ENCODE measurements around the gene TANC1. TPM values are rescaled to one million over a fixed set of nuclear protein-coding genes. Genes with fewer than 3 reads are reported as not detected.

Gene TANC1
- total and polyA plus RNA-seq, 2 experiments from 2014 or later = 2.8 to 9.5 TPM

- Mint-ChIP-seq H3K36me3 (ENCODE audit: low read depth) (no peaks in the 10 kb centered on the region), H3K27ac (no peak overlapping the region), H3K9me3 (no peaks in the 10 kb centered on the region), H3K4me1 (peaks cover 11% of the 10 kb centered on the region), H3K27me3 (ENCODE audit: insufficient read depth, low read depth, poor library complexity) (no peaks in the 10 kb centered on the region), H3K4me3 (no peak overlapping the region)
- DNase-seq (ENCODE audit: low spot score) = no peak
- Histone ChIP-seq H3K4me3 (no peak overlapping the region), H3K27ac (ENCODE audit: low read depth) (no peak overlapping the region), H3F3A (replicated peaks; ENCODE audit: low read depth) (no peaks in the 10 kb centered on the region), H3K4me1 (ENCODE audit: insufficient read depth) (peaks cover 10% of the 10 kb centered on the region; the same call in 1 of the 2 replicates), H3K9me2 (ENCODE audit: insufficient read depth) (no peaks in the 10 kb centered on the region), H3K79me2 (replicated peaks; ENCODE audit: insufficient read depth) (no peaks in the 10 kb centered on the region), H3K36me3 (ENCODE audit: insufficient read depth) (no peaks in the 10 kb centered on the region), H4K20me1 (replicated peaks; ENCODE audit: insufficient read depth) (no peaks in the 10 kb centered on the region), H2AFZ (no peak overlapping the region), H3K27me3 (ENCODE audit: insufficient read depth) (no peaks in the 10 kb centered on the region), H3K4me2 (no peak overlapping the region)
- TF ChIP-seq EZH2 (IDR thresholded peaks at IDR 0.05; ENCODE audit: low read depth, unreplicated experiment) = no peak
- ATAC-seq = no peak
Observed at GRCh38 chr2:159051661-159052060, 83.2 kb downstream of the TANC1 start.

DNA sequence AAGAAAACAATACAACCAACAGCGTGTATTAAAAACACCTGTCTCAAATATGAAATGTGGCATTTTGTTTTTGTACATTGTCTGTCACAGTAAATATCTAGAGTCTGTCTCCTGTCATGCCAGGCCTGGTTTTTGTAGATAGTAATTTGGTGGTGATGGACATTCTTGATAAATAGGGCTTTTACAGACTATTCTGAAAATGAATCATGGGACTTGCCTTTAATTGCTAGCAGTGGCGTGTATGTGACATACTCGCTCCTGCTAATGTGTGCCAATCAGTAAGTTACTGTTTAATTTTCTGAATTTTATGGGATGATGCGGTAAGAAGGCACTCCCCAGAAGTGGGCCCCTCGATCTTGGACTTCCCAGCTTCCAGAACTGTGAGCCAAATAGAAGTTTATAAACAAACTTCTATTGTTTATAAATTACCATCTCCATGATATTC lies 83.7 kb downstream of the TANC1 start:
- Histone ChIP-seq H3K9me2 (ENCODE audit: insufficient read depth) (no peaks in the 10 kb centered on the region), H3K4me3 (no peak overlapping the region), H3K79me2 (replicated peaks; ENCODE audit: insufficient read depth) (no peaks in the 10 kb centered on the region), H4K20me1 (replicated peaks; ENCODE audit: insufficient read depth) (no peaks in the 10 kb centered on the region), H3K27me3 (ENCODE audit: insufficient read depth) (no peaks in the 10 kb centered on the region), H3K27ac (ENCODE audit: low read depth) (no peak overlapping the region), H3K4me2 (no peak overlapping the region), H3F3A (replicated peaks; ENCODE audit: low read depth) (no peaks in the 10 kb centered on the region), H2AFZ (no peak overlapping the region), H3K4me1 (ENCODE audit: insufficient read depth) (peaks cover 6% of the 10 kb centered on the region; the same call in 1 of the 2 replicates), H3K36me3 (ENCODE audit: insufficient read depth) (no peaks in the 10 kb centered on the region)
- Mint-ChIP-seq H3K4me3 (no peak overlapping the region), H3K36me3 (ENCODE audit: low read depth) (no peaks in the 10 kb centered on the region), H3K27me3 (ENCODE audit: insufficient read depth, low read depth, poor library complexity) (no peaks in the 10 kb centered on the region), H3K27ac (no peak overlapping the region), H3K9me3 (no peaks in the 10 kb centered on the region), H3K4me1 (peaks cover 6% of the 10 kb centered on the region)
- TF ChIP-seq POLR2AphosphoS5 (IDR thresholded peaks at IDR 0.05; ENCODE audit: low read depth) (no peak), ETS1 (IDR thresholded peaks at IDR 0.05) (no peak), ZNF114 (CRISPR knock-in tag; IDR thresholded peaks at IDR 0.05) (no peak), EZH2 (IDR thresholded peaks at IDR 0.05; ENCODE audit: low read depth, unreplicated experiment) (no peak), EZH2phosphoT487 (IDR thresholded peaks at IDR 0.05; ENCODE audit: unreplicated experiment) (no peak), STAT1 (IDR thresholded peaks at IDR 0.05; ENCODE audit: unreplicated experiment) (no peak), ZNF331 (CRISPR knock-in tag; IDR thresholded peaks at IDR 0.05; ENCODE audit: low read depth) (no peak), CREB1 (CRISPR knock-in tag; IDR thresholded peaks at IDR 0.05; ENCODE audit: low read depth) (no peak)
- ATAC-seq (no peak), DNase-seq (ENCODE audit: low spot score) (no peak)

GRCh38 chr2:159053161-159054031 lies 85.0 kb downstream of the TANC1 start:
- no peaks in the 10 kb centered on the region for H3K9me3 Mint-ChIP-seq
- no peaks in the 10 kb centered on the region for H3K79me2 ChIP-seq (replicated peaks; ENCODE audit: insufficient read depth)
- no peak overlapping the region for H3K4me2 ChIP-seq
- TF ChIP-seq ZNF331 (CRISPR knock-in tag; IDR thresholded peaks at IDR 0.05; ENCODE audit: low read depth) = no peak
- TF ChIP-seq ETS1 (IDR thresholded peaks at IDR 0.05) = no peak
- no peak for TF ChIP-seq STAT1 (IDR thresholded peaks at IDR 0.05; ENCODE audit: unreplicated experiment)
- TF ChIP-seq JUNB (IDR thresholded peaks at IDR 0.05; ENCODE audit: unreplicated experiment) = no peak

More at GRCh38 chr2:159053161-159054031, 85.0 kb downstream of the TANC1 start:
- DNase-seq (ENCODE audit: low spot score) = no peak
- Mint-ChIP-seq H3K27me3 (ENCODE audit: insufficient read depth, low read depth, poor library complexity) (no peaks in the 10 kb centered on the region), H3K4me3 (no peak overlapping the region), H3K36me3 (ENCODE audit: low read depth) (no peaks in the 10 kb centered on the region), H3K27ac (no peak overlapping the region), H3K4me1 (peaks cover 2% of the 10 kb centered on the region; the same call in 2 of the 3 replicates)
- no peaks in the 10 kb centered on the region for H3K27me3 ChIP-seq (ENCODE audit: insufficient read depth)
- H2AFZ ChIP-seq = no peak overlapping the region
- ATAC-seq = no peak
- H3K9me2 ChIP-seq (ENCODE audit: insufficient read depth) = no peaks in the 10 kb centered on the region
- no peaks in the 10 kb centered on the region for H4K20me1 ChIP-seq (replicated peaks; ENCODE audit: insufficient read depth)
- H3K4me3 ChIP-seq = no peak overlapping the region
- no peaks in the 10 kb centered on the region for H3F3A ChIP-seq (replicated peaks; ENCODE audit: low read depth)
- no peak overlapping the region for H3K27ac ChIP-seq (ENCODE audit: low read depth)
- no peaks in the 10 kb centered on the region for H3K36me3 ChIP-seq (ENCODE audit: insufficient read depth)
- H3K4me1 ChIP-seq (ENCODE audit: insufficient read depth) = peaks cover 4% of the 10 kb centered on the region; the same call in 1 of the 2 replicates
